Right atrium auricular region (tissue), 2 donors: Measurements from ENCODE around the gene NDUFAF8. TPM values are rescaled to one million over a fixed set of nuclear protein-coding genes. Genes with fewer than 3 reads are reported as not detected.

ENCODE experiments used
- DNase-seq: peaks from one replicate; pipeline ENCODE4 v3.0.0-alpha.2; 2019; ENCODE audit warnings: low spot score
- H3K27ac ChIP-seq, 2 donors: fragments of 200-600 bp; sonication (generic); 1 replicate in 1 of 2; 2 replicates in 1 of 2; pipeline ENCODE4 v1.5.1; 2016 to 2019
- H3K27me3 ChIP-seq, 2 donors: fragments of 200-600 bp; sonication (generic); one replicate each; pipeline versions ENCODE4 v1.5.1 to v1.6.0; 2017 to 2019
- H3K36me3 ChIP-seq: fragments of 200-600 bp; sonication (generic); one replicate; pipeline ENCODE4 v1.5.1; 2016
- H3K4me1 ChIP-seq, 2 donors: fragments of 200-600 bp; sonication (generic); one replicate each; pipeline versions ENCODE4 v1.5.1 to v1.6.0; 2017 to 2019
- H3K4me3 ChIP-seq, 2 donors: fragments of 200-600 bp; sonication (generic); 1 replicate in 1 of 2; 2 replicates in 1 of 2; pipeline ENCODE4 v1.5.1; 2017 to 2019; ENCODE audit warnings: mild to moderate bottlenecking in 1 of 2, moderate library complexity in 1 of 2
- H3K9me3 ChIP-seq, 2 donors: fragments of 200-600 bp; sonication (generic); one replicate each; pipeline ENCODE4 v1.5.1; 2019
- CTCF ChIP-seq, 2 donors: fragments of 200-600 bp; sonication (generic); IDR thresholded peaks; one replicate each; pipeline ENCODE4 v1.5.1; 2019; ENCODE audit warnings: antibody characterized with exemption in 2 of 2
- total RNA-seq, 2 donors: library from RNA; depleted of rRNA; stranded (reverse); fragments of >200 nt; gene quantifications; one replicate each; pipeline ENCODE4 v1.1.0, GENCODE V29; 2016

Gene NDUFAF8
- total RNA-seq, 2 donors from 2014 or later = 53.1 to 53.5 TPM

DNA sequence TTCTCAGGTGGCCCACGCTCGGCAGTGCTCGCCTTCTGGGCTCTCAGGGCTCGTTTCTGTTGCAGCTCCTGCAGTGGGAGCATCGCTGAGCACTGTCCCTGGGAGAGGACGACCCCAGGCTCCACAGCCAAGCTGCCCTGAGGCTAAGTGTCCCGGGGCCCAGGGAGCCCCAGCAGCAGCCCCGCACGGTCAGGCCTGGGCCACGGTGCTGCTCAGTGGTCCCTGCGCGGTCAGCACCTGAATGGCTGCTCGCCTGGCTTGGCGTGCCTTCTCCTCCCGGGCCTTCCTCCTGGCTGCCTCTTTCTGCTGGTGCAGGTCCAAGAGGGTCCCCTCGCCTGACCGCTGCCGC lies 39.7 kb upstream of the NDUFAF8 start:
- Histone ChIP-seq H3K4me1 (peaks cover 0 to 9% of the 10 kb centered on the region in 2 donors), H3K27ac (no peak overlapping the region), H3K27me3 (no peaks in the 10 kb centered on the region), H3K9me3 (no peaks in the 10 kb centered on the region), H3K36me3 (no peaks in the 10 kb centered on the region), H3K4me3 (no peak overlapping the region)
- DNase-seq = no peak
- no peak for TF ChIP-seq CTCF (IDR thresholded peaks at IDR 0.05)

DNA sequence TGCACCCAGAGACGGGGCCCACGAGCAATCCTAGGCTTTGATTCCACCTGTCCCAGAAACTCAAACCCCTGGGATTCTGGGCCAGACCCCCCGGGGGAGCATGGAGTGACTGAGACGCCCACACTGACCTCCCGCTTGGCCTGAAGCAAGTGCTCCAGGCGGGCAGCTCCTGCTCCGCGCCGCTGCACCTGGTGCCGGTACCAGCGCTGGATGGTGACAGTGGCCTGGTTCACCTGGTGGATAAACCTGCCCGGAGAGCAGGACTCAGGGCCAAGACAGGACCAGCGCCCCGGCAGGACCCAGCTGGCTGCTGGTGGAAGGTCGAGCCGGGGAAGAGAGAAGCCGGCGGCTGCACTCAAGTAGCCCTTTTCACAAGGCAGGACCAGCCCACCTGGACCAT lies 38.9 kb upstream of the NDUFAF8 start:
- peaks cover 0 to 9% of the 10 kb centered on the region in 2 donors for H3K4me1 ChIP-seq
- no peaks in the 10 kb centered on the region for H3K36me3 ChIP-seq
- H3K27ac ChIP-seq = no peak overlapping the region
- DNase-seq = no peak
- H3K9me3 ChIP-seq = no peaks in the 10 kb centered on the region
- no peak for TF ChIP-seq CTCF (IDR thresholded peaks at IDR 0.05)
- no peak overlapping the region for H3K4me3 ChIP-seq
- H3K27me3 ChIP-seq = no peaks in the 10 kb centered on the region

DNA sequence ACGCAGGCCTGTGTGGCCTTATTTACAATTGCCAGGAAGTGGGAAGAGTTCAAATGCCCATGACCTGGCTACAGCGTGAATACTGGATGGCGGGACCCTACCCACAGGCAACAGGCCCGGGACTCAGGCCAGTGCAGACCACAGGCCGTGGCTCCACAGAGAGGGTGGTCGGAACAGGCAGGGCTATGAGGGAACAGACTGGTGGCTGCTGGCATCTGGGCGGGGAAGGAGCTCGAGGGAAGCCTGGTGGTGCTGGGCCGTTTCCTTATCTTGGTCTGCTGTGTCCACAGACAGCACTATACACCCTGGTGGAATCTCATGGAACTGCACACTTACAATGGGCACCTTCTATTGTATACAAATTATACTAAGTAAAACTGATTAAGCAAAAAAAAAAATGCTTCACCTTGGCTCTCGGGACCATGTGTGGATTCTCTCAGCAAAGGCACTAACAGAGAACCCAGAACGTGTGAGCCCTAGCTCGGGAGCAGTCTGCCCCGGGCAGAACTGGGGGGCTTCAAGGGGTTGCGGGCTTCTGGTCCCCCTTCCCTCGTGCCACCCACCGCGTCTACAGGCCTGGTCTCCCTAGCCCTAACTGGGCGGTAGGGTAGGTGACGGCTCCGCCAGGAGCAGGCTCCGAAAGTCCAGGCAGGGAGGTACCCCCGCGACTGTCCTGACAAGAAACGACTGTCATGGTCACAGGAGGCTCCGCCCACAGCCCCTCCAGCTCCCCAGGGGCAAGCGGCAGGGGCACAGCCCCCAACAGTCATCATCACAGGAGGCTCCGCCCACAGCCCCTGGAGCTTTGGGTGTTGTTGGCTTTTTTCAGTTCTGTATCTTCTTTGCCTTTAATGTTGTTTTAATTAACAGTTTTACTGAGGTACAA lies 38.2 kb upstream of the NDUFAF8 start:
- DNase-seq = peak; percentile 61
- H3K4me1 ChIP-seq = peaks cover 0 to 9% of the 10 kb centered on the region in 2 donors
- no peaks in the 10 kb centered on the region for H3K27me3 ChIP-seq
- peak in 1 of 2 donors; percentile 69 for TF ChIP-seq CTCF (IDR thresholded peaks at IDR 0.05)
- no peak overlapping the region for H3K4me3 ChIP-seq
- no peaks in the 10 kb centered on the region for H3K9me3 ChIP-seq
- H3K27ac ChIP-seq = no peak overlapping the region
- no peaks in the 10 kb centered on the region for H3K36me3 ChIP-seq

DNA sequence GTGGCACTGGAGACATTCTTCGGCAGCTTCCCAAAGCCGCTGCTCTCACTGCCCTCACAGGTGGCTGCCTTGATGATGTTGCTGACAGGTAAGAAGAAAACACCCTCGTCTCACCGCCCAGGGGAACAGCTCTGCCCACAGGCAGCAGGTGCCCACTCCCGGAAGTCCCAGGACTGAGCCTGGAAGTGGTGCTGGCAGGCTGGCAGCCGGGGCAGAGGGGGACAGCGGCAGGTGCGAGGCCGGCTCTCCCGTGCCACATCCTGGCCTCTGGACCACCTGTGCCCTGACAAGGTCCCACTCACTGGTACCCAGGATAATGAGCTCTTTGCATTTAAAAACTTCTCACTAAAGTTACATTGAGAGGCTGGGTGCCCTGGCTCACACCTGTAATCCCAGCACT lies 36.8 kb upstream of the NDUFAF8 start:
- H3K4me3 ChIP-seq = no peak overlapping the region
- no peak for TF ChIP-seq CTCF (IDR thresholded peaks at IDR 0.05)
- peaks cover 0 to 9% of the 10 kb centered on the region in 2 donors for H3K4me1 ChIP-seq
- H3K27ac ChIP-seq = no peak overlapping the region
- no peak for DNase-seq
- no peaks in the 10 kb centered on the region for H3K9me3 ChIP-seq
- H3K36me3 ChIP-seq = no peaks in the 10 kb centered on the region
- H3K27me3 ChIP-seq = no peaks in the 10 kb centered on the region

DNA sequence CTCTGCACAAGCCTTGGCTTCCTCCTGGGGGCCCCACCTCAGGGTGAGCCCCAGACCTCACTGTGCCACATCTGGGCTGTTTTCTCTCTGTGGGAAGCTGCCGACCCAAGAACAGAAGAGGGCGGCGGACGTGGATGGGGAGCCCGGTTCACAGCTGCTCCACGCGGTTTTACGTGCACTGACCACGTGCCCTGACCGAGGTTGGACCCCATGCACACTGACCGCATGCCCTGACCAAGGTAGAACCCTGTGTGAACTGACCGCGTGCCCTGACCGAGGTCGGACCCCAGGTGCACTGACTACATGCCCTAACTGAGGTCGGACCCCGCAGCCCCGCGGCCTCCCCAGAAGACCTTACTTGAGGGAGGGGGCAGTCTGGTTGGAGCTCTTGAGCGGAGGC lies 36.0 kb upstream of the NDUFAF8 start:
- Histone ChIP-seq H3K9me3 (no peaks in the 10 kb centered on the region), H3K36me3 (no peaks in the 10 kb centered on the region), H3K4me1 (peaks cover 0 to 9% of the 10 kb centered on the region in 2 donors), H3K27me3 (no peaks in the 10 kb centered on the region), H3K4me3 (no peak overlapping the region), H3K27ac (no peak overlapping the region)
- no peak for TF ChIP-seq CTCF (IDR thresholded peaks at IDR 0.05)
- no peak for DNase-seq

DNA sequence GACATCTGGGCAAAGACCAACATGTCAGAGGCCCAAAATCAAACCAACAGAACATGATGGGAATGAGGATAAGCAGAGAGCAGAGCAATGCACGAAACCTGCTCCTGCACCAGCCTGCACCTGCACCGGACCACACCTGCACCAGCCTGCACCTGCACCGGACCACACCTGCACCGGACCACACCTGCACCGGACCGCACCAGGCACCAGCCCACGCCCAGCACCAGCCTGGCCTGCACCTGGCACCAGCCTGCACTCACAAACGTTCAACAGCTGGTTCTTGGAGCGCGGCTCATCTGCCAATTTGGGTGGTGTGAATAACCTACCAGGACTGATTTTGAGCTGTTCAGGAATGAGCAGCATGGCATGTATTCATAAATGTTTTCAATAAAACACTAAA lies 34.5 kb upstream of the NDUFAF8 start:
- H3K27ac ChIP-seq = no peak overlapping the region
- H3K27me3 ChIP-seq = no peaks in the 10 kb centered on the region
- H3K4me1 ChIP-seq = peaks cover 0 to 9% of the 10 kb centered on the region in 2 donors
- DNase-seq = no peak
- no peaks in the 10 kb centered on the region for H3K36me3 ChIP-seq
- no peak overlapping the region for H3K4me3 ChIP-seq
- TF ChIP-seq CTCF (IDR thresholded peaks at IDR 0.05) = no peak
- no peaks in the 10 kb centered on the region for H3K9me3 ChIP-seq
